ENCODE data around the gene SHLD1.
A peak's percentile ranks its signal among the peaks of the same experiment; 100 is the strongest.

Gene SHLD1

GRCh38 chr20:5859608-5860007, 109.4 kb downstream of the SHLD1 start:
- DNase-seq: no peak

- no peak for DNase-seq
Measured at GRCh38 chr20:5862703-5863039, 112.5 kb downstream of the SHLD1 start.

GRCh38 chr20:5863040-5863833, 113.0 kb downstream of the SHLD1 start:
- DNase-seq: peak; percentile 5

GRCh38 chr20:5864428-5864827, 114.2 kb downstream of the SHLD1 start:
- no peak for DNase-seq

GRCh38 chr20:5864873-5865587, 114.8 kb downstream of the SHLD1 start:
- DNase-seq: no peak

- DNase-seq: no peak
Measured at GRCh38 chr20:5865604-5866003, 115.4 kb downstream of the SHLD1 start.

GRCh38 chr20:5870568-5870981, 120.4 kb downstream of the SHLD1 start:
- DNase-seq: no peak

- DNase-seq: no peak
Measured at GRCh38 chr20:5871459-5872410, 121.5 kb downstream of the SHLD1 start.

- DNase-seq: no peak
Measured at GRCh38 chr20:5877128-5877527, 126.9 kb downstream of the SHLD1 start.

GRCh38 chr20:5880326-5880725, 130.1 kb downstream of the SHLD1 start:
- no peak for DNase-seq

- DNase-seq: no peak
Measured at GRCh38 chr20:5881703-5882102, 131.5 kb downstream of the SHLD1 start.

- DNase-seq: no peak
Measured at GRCh38 chr20:5882166-5882565, 132.0 kb downstream of the SHLD1 start.

GRCh38 chr20:5884465-5885335, 134.5 kb downstream of the SHLD1 start:
- no peak for DNase-seq

- DNase-seq: no peak
Measured at GRCh38 chr20:5885866-5886265, 135.7 kb downstream of the SHLD1 start.

- no peak for DNase-seq
Measured at GRCh38 chr20:5886788-5887187, 136.6 kb downstream of the SHLD1 start.

GRCh38 chr20:5887386-5887785, 137.2 kb downstream of the SHLD1 start:
- no peak for DNase-seq

- DNase-seq: no peak
Measured at GRCh38 chr20:5888041-5888440, 137.8 kb downstream of the SHLD1 start.

- DNase-seq: no peak
Measured at GRCh38 chr20:5890773-5891441, 140.7 kb downstream of the SHLD1 start.

- no peak for DNase-seq
Measured at GRCh38 chr20:5893052-5893451, 142.9 kb downstream of the SHLD1 start.

- no peak for DNase-seq
Measured at GRCh38 chr20:5893621-5894020, 143.4 kb downstream of the SHLD1 start.

- no peak for DNase-seq
Measured at GRCh38 chr20:5895626-5896025, 145.4 kb downstream of the SHLD1 start.

- no peak for DNase-seq
Measured at GRCh38 chr20:5899444-5899843, 149.2 kb downstream of the SHLD1 start.

All from CD4-positive, alpha-beta T cell treated with Interferon gamma for 1 hour (primary cell).